ENCODE results near the gene SUCNR1. TPM values are rescaled to one million over a fixed set of nuclear protein-coding genes. Genes with fewer than 3 reads are reported as not detected.

The SUCNR1 gene
- total RNA-seq, 1 donor from 2014 or later = not detected

Other genes starting within 250 kb of the SUCNR1 start
- gene AADACL2, start 139.7 kb upstream of the SUCNR1 start, total RNA-seq = not detected in 2 replicates
- 0.19 TPM in 1 of 2 replicates, not detected in the other for gene AADAC, start 59.5 kb upstream of the SUCNR1 start, total RNA-seq

All from dermis blood vessel endothelial cell (primary cell).